SK-N-SH treated with all-trans-retinoic acid at 6 μM for 48 hours (cell line): ENCODE data around the gene HEMK1.

Experiments used
- ARNTL ChIP-seq: fragments of 450-650 bp; formaldehyde crosslinking; IDR thresholded peaks from 2 replicates; pipeline ENCODE4 v1.5.0; 2020; ENCODE audit warnings: low read depth, mild to moderate bottlenecking, moderate library complexity, borderline replicate concordance
- ESRRG ChIP-seq: fragments of 250-450 bp; sonication (Bioruptor Pico); IDR thresholded peaks from 2 replicates; pipeline ENCODE4 v1.6.1; 2021; ENCODE audit warnings: mild to moderate bottlenecking
- ISL1 ChIP-seq: fragments of 250-450 bp; sonication (Bioruptor Pico); IDR thresholded peaks from 2 replicates; pipeline ENCODE4 v2.1.2; 2022; ENCODE audit warnings: mild to moderate bottlenecking, moderate library complexity
- RARB ChIP-seq: fragments of 250-450 bp; sonication (Bioruptor Pico); IDR thresholded peaks from 2 replicates; pipeline ENCODE4 v1.8.0; 2021; ENCODE audit warnings: mild to moderate bottlenecking, moderate library complexity
- TCF4 ChIP-seq: fragments of 250-450 bp; sonication (Bioruptor Pico); IDR thresholded peaks from 2 replicates; pipeline ENCODE4 v1.8.0; 2021; ENCODE audit warnings: mild to moderate bottlenecking, moderate library complexity, borderline replicate concordance
- ZFP3 ChIP-seq: fragments of 250-450 bp; sonication (Bioruptor Pico); IDR thresholded peaks from 2 replicates; pipeline ENCODE4 v1.5.0; 2020; ENCODE audit warnings: mild to moderate bottlenecking, moderate library complexity
- TF ChIP-seq, protein P1 (sequence below): fragments of 250-450 bp; sonication (Bioruptor Pico); IDR thresholded peaks from 2 replicates; pipeline ENCODE4 v1.5.1; 2020; ENCODE audit warnings: low read depth, mild to moderate bottlenecking, moderate library complexity
- TF ChIP-seq, protein P2 (sequence below): fragments of 250-450 bp; sonication (Bioruptor Pico); IDR thresholded peaks from 2 replicates; pipeline ENCODE4 v1.5.1; 2021; ENCODE audit warnings: mild to moderate bottlenecking, moderate library complexity
- TF ChIP-seq, protein P3 (sequence below): fragments of 250-450 bp; sonication (Bioruptor Pico); IDR thresholded peaks from 2 replicates; pipeline ENCODE4 v1.8.0; 2020; ENCODE audit warnings: mild to moderate bottlenecking, moderate library complexity, borderline replicate concordance
- TF ChIP-seq, protein P4 (sequence below): fragments of 250-450 bp; sonication (Bioruptor Pico); IDR thresholded peaks from 2 replicates; pipeline ENCODE4 v1.5.0; 2020; ENCODE audit warnings: mild to moderate bottlenecking, moderate library complexity

DNA sequence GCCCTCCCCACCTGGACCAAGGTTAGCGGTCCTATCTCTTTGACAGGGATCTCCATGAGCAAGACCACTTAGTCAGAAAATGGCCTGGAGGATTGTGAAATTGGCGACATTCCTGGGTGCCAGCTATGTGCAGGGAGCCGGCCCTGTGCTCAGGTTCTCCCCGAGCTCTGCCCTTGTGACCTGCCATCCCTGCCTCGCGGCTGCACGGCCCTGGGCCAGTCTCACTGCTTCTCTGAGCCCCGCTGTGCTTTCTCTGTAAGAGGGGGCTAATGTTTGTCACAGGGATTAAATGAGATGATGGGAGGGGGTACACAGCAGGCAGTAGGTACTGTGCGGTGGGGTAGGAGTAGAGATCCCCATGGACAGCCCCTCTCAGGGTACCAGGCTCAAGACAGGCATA, 16.7 kb upstream of the HEMK1 start:
- no peak for TF ChIP-seq ISL1 (CRISPR knock-in tag)
- TF ChIP-seq RARB (CRISPR knock-in tag): no peak
- TF ChIP-seq, protein P1, sequence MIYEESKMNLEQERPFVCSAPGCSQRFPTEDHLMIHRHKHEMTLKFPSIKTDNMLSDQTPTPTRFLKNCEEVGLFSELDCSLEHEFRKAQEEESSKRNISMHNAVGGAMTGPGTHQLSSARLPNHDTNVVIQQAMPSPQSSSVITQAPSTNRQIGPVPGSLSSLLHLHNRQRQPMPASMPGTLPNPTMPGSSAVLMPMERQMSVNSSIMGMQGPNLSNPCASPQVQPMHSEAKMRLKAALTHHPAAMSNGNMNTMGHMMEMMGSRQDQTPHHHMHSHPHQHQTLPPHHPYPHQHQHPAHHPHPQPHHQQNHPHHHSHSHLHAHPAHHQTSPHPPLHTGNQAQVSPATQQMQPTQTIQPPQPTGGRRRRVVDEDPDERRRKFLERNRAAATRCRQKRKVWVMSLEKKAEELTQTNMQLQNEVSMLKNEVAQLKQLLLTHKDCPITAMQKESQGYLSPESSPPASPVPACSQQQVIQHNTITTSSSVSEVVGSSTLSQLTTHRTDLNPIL: no peak
- TF ChIP-seq ARNTL (CRISPR knock-in tag): no peak
- TF ChIP-seq, protein P2, sequence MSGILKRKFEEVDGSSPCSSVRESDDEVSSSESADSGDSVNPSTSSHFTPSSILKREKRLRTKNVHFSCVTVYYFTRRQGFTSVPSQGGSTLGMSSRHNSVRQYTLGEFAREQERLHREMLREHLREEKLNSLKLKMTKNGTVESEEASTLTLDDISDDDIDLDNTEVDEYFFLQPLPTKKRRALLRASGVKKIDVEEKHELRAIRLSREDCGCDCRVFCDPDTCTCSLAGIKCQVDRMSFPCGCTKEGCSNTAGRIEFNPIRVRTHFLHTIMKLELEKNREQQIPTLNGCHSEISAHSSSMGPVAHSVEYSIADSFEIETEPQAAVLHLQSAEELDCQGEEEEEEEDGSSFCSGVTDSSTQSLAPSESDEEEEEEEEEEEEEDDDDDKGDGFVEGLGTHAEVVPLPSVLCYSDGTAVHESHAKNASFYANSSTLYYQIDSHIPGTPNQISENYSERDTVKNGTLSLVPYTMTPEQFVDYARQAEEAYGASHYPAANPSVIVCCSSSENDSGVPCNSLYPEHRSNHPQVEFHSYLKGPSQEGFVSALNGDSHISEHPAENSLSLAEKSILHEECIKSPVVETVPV (CRISPR knock-in tag): no peak
- TF ChIP-seq ESRRG: no peak
- TF ChIP-seq, protein P3, sequence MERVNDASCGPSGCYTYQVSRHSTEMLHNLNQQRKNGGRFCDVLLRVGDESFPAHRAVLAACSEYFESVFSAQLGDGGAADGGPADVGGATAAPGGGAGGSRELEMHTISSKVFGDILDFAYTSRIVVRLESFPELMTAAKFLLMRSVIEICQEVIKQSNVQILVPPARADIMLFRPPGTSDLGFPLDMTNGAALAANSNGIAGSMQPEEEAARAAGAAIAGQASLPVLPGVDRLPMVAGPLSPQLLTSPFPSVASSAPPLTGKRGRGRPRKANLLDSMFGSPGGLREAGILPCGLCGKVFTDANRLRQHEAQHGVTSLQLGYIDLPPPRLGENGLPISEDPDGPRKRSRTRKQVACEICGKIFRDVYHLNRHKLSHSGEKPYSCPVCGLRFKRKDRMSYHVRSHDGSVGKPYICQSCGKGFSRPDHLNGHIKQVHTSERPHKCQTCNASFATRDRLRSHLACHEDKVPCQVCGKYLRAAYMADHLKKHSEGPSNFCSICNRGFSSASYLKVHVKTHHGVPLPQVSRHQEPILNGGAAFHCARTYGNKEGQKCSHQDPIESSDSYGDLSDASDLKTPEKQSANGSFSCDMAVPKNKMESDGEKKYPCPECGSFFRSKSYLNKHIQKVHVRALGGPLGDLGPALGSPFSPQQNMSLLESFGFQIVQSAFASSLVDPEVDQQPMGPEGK: no peak
- TF ChIP-seq ZFP3 (CRISPR knock-in tag): no peak
- TF ChIP-seq TCF4 (CRISPR knock-in tag): no peak
- TF ChIP-seq, protein P4, sequence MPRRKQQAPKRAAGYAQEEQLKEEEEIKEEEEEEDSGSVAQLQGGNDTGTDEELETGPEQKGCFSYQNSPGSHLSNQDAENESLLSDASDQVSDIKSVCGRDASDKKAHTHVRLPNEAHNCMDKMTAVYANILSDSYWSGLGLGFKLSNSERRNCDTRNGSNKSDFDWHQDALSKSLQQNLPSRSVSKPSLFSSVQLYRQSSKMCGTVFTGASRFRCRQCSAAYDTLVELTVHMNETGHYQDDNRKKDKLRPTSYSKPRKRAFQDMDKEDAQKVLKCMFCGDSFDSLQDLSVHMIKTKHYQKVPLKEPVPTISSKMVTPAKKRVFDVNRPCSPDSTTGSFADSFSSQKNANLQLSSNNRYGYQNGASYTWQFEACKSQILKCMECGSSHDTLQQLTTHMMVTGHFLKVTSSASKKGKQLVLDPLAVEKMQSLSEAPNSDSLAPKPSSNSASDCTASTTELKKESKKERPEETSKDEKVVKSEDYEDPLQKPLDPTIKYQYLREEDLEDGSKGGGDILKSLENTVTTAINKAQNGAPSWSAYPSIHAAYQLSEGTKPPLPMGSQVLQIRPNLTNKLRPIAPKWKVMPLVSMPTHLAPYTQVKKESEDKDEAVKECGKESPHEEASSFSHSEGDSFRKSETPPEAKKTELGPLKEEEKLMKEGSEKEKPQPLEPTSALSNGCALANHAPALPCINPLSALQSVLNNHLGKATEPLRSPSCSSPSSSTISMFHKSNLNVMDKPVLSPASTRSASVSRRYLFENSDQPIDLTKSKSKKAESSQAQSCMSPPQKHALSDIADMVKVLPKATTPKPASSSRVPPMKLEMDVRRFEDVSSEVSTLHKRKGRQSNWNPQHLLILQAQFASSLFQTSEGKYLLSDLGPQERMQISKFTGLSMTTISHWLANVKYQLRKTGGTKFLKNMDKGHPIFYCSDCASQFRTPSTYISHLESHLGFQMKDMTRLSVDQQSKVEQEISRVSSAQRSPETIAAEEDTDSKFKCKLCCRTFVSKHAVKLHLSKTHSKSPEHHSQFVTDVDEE (CRISPR knock-in tag): no peak
